Renal cortex interstitium (tissue), 11 donors: ENCODE measurements around the gene ARL15. TPM values are rescaled to one million over a fixed set of nuclear protein-coding genes. Genes with fewer than 3 reads are reported as not detected.

ENCODE experiments used
- DNase-seq, 11 donors: peaks; one replicate each; pipeline ENCODE4 v3.0.0-alpha.2; 2013; ENCODE audit warnings: low read depth in 9 of 11, low spot score in 4 of 11; ENCODE audit errors: extremely low read depth in 1 of 11
- polyA plus RNA-seq, 3 donors: library from polyadenylated mRNA; unstranded; fragments of 120-200 nt; gene quantifications; one replicate each; pipeline ENCODE4 v1.2.1, GENCODE V29; 2013; ENCODE audit not compliant: insufficient read length in 3 of 3

Gene ARL15
- polyA plus RNA-seq, 3 donors: 27.3 to 30.9 (median 30.0) TPM

DNA sequence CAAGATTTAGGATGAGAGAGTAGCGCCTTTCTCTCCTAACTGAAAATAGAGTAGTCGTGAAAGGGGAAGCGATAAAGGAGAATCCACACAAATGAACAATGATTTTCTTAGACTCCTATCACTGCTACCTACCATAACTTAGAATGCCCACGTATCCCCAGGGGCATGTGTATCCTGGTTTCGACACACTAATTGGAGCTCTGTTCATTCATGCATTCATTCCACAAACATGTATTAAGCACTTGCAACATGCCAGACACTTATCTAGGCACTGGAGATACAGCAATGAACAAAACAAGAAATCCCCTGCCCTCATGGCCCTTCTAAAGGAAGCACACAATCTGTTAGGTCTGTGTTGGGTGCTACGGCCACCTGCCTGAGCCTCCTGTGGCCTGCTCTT is 40.0 kb downstream of the ARL15 start:
- DNase-seq: no peak

DNA sequence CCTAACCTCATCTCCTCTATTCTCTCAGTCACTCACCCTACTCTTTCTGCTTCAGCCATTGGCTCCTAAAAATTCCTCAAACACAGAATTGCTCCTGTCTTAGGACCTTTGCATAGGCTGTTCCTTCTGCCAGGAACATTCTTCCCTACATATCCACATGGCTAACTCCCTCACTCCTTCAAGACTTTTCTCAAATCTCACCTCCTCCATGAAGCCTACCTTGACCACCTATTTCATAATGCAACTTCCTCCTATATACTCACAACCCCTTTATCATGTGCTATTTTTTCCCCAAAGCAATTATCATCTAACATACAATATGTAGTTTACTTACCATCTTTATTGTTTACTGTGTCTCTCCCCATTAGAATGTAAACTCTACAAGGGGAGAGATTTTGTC is 45.8 kb downstream of the ARL15 start:
- no peak for DNase-seq

DNA sequence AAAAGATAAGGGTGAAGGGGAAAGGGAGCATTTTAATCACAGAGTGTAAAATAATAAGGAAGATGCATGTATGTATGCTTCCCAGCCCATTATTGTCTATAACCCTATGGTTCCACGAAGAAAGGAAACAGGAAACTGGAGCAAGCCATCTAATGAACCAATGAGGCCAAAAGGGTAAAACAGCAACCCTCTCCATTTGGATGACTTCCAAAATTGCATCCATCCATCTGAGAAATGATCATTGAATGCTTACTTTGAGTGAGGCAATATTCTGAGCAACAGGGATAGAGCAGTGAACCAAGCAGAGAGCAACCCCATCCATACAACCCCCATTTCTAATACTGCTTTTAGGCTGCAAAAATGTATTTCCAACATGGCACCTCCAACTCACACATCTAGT is 46.9 kb downstream of the ARL15 start:
- DNase-seq: no peak

DNA sequence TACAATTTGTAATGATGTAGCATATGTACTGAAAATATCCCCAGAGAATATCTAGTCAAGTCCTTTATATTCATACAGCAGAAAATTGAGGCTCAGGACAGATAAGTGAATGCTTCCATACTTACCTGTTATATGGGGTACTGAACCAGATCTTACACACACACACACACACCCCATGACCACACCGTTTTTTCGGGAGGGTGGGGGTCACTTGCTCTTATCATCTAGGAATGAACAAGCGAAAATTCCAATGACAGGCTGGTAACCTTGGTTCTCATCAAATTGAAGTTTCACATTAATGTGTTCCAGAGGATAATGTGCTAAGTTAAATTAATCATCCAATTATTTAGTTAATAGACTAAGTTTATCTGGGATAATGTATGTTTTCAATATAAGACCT is 48.8 kb downstream of the ARL15 start:
- DNase-seq: no peak

DNA sequence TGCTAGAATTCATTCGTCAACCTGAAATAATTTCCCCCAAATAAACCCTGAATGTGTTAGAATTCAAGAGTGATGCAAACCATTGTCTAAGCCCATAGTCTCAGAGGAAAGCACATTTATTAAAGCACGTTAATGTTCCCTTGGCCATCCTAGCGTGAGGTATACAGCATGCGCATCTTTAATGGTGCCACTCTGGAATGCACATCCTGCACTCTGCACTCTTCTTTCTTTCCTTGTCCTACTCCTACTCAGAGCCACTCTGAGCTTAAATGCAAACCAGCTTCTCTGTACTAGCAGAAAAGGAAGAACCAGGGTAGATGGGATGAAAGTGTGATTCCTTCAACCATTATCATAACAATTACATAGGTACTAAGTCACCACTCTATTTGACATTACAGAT is 50.4 kb downstream of the ARL15 start:
- DNase-seq: no peak

DNA sequence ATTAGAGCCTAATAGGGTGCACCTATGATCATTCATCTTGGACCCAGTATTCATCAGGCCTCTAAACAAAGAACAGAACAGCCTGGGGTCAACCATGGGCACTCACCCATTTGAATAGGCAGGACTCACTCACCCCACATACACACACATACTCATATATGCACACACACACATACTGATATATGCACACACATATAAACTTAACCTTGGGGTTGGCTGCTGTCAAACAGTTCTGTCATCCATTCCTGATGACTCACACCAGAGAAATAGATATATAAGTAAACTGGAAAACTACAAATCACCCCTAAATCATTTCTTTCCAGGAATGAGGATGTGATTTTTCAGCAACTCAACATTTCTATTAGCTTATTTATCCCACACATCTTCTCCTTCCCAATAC is 51.3 kb downstream of the ARL15 start:
- no peak for DNase-seq

DNA sequence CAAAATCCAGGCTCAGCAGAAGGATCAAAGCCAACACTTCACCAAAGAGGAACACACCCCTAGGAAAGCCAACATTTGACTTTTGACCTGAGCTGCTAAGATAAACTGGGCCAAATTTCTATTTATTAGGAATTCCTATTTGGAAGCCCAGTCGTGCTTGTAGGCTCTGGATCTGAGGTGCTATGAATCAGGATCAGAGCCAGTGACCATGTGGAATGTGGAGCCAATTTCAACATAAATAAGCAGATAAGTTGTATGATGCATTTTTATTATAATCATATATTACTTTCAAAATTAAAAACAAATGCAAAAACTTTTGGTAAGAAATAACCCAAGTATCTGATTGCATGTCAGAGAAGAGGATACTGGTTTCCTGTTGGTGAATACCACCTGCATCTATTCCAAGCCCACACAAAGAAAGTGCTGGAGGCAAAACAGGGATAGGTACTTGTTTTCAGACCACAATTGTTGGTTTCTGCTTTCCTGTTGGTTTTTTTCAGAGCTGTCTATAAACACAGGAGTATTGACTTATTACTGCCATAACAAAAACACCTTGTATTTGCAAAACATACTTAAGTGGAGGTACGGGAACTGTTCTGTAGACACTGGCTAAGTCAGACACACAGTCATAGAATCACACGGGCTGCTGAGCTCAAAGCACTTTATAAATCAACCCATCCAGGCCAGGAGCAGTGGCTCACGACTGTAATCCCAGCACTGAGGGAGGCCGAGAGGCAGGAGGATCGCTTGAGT is 52.8 kb downstream of the ARL15 start:
- no peak for DNase-seq

DNA sequence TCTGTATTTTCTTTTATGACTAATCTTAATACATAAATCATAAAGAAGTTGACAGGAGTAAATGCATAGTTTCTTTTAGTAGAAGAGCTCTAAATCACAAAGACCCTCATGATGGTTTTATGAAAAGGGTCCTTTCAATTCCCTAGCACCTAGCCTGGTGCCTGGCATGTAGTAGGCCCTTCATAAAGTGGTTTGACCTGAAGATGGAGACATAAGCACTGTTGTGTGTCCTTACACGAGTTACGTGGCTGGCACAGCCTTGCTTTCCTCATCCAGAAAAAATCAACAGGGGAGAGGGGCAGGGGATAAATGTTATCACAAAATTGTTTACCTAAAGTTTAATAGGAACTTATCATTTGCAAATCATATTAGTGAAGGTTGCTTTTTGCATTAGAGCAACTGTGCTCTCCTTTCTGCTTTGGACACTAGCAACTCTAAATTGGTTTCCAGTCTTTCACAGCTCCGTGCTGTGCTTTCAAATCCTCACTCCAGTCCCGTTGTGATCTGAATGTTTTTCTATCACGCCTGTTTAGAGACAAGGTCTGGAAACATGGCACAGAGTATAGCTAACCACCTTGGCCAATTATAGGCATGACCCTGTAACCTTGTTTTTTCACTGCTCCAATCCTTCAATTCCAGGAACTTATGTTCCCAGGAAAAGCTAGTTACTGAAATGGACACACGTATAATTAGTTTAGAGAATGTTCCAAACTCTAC is 55.7 kb downstream of the ARL15 start:
- no peak for DNase-seq

DNA sequence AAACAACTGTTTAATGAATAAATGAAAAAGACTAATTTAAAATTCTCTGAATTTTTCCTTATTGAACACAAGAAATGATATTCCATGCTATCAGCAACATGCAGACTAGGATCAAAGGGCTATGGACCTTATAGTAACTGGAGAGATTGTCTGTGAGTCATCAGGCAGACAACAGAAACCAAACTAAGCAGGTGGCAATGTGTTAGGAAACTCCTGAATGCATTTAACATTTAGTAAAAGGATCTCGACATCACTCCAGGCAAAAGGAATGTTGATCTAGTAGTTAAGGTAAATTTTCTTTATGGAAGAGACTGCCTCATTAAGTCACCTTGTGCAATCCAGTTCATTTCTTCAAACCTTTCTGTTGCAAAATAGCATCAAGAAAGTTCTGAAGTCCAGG is 58.4 kb downstream of the ARL15 start:
- no peak for DNase-seq

DNA sequence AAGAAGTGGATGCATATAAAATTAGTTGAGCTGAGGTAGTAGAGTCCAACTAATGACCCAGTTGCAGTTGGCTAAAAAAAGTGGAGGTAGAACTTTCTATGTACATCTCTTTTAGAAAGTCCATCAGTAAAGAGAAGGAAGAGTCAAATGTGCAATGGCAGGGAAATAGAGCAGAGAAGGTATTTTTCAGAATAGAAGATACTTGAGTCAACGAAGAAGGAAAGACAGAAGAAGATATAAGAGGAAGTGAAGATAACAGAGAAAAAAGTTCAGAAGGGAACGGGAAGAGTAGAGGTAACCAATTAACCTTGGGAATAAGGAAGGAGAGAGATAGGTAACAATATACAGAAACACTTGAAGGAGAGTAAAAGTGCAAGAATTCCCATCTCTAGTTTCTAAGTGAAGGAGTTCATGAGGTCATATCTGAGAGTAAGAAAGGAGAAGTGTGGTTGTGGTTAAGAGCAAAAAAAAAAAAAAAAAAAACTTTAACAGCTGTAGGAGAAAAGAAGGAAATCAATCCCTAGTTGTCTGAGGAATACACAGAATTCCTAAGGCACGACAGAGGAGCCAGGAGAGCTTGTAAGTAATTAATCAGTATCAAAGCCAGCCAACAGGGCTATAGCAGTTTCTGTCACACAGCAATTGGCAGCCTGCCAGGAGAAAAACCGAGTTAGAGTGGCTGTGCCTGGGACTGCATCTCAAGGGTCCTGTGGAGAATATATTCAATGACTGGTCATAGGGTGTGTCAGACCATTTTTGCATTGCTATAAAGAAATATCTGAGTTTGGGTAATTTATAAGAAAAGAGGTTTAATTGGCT is 61.0 kb downstream of the ARL15 start:
- DNase-seq: peak in 2 of 11 donors; percentile 19 to 39

DNA sequence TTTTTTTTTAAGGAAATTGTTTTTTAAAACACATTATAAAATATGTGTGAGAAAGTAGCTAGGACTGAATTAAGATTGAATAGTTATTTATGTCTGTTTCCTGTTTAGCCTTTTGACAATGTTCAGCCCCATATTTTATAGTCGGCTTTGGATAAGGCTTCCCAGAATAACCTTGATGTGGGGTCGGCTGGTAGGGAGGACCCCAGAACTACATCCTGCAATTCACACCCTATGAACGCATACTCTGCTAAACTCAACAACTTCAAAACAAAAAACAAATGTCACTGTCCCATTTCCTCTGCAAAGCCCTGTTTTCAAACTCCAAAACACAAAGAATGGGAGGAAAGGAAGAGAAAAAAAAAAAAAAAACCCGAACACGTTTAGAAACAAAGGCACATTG is 63.1 kb downstream of the ARL15 start:
- DNase-seq: peak in 1 of 11 donors; percentile 15

DNA sequence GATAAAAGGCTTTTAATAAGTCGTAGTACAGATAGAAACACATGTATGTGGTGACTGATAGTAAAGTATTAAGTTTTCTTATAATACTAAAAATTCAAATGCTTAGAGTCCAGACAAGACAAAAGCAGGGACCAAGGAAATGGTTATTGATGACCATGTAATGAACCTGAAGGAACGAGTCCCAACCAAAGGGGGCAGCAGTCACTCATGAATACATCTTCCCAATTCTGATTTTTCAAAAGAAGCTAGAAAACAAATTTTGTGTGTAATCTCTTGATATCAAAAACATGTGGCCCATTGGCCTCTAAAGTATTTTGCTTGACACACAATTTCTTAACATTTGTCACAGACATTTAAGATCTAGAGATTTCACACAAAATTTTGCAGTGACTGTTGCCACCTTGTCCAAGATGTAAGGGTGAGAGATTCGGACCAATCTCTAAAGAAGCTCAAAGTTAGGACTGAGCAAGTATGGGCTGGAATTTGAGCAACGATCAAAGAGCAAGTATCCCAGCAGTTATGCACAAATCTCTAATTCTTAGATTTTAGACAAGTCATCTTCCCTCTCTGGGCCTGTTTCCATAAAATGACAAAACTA is 66.8 kb downstream of the ARL15 start:
- no peak for DNase-seq

DNA sequence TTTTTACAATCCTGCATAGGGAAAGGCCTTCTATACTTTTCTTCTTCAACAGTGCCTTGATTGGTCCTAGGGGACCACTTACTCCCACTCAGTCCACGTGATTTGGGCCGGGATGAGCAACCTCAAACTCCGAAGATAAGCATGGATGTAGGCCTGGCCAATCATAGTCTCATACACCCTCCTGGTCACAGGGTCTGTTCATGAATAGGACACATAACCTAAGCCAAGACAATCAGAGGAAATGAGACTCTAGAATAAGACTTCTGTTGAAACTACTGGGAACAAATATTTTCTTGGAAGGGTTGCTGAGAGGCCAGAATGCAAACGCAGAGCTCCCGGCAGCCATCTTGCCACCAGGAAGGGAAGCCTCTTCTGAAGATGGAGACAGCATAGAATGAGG is 68.1 kb downstream of the ARL15 start:
- DNase-seq: no peak

DNA sequence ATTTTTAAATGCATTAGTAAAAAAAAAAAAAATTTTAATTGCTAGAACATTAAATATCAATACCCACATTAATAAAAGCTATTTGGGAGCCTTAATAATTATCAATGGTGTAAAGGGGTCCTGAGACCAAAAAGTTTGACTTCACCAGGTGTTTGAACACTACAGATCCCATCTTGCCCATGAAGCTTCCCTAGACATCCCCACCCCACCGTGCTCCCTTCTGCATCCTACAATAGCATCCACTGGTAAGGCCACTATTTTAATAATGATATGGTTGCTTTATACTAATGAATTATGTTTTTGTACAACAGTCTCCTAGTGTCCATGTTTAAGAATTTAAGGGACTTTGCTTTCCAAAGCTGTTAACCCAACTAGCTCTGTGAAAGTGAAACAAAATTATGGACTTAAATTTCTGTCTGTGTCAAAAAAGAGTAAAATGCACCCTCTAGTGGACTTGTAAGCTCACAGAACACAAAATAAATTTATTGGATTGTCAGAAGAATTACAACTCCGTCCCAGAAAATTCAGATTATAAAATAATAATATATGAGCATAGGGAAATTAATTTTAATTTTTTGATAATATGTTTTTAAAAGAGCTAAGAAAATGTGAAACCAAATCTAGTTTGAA is 76.0 kb downstream of the ARL15 start:
- no peak for DNase-seq

DNA sequence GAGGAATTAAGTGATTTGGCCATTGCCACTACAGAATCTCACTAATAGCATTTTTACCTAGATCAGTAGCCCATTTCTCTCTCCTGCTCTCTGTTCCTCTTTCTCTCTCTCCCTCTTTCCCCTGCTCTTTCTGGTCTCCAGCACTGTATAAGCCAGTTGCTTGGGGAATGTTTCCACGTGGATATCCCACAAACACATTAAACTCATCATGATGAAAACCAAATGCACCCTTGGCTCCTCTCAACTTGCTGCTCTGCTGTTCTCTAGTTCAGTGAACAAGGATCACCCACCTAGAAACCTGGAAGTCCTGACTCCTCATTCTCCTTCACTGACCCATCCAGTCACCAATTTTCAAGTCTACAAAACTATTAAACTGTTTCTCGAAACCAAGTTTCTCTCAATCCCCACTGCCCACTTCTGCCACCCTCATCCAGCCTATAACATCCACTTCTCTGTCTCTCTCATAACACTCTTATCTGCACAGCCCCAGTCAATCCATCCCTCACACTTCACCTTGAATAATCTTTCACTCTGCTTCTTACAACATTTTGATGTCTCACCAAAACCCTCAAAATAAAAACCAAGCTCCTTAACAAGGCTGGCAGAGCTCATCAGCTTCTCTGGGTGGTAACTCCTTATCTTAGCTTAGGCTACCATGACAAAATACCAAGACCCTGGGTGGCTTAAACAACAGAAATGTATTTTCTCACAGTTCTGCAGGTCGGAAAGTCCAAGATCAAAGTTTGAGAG is 79.3 kb downstream of the ARL15 start:
- DNase-seq: no peak

DNA sequence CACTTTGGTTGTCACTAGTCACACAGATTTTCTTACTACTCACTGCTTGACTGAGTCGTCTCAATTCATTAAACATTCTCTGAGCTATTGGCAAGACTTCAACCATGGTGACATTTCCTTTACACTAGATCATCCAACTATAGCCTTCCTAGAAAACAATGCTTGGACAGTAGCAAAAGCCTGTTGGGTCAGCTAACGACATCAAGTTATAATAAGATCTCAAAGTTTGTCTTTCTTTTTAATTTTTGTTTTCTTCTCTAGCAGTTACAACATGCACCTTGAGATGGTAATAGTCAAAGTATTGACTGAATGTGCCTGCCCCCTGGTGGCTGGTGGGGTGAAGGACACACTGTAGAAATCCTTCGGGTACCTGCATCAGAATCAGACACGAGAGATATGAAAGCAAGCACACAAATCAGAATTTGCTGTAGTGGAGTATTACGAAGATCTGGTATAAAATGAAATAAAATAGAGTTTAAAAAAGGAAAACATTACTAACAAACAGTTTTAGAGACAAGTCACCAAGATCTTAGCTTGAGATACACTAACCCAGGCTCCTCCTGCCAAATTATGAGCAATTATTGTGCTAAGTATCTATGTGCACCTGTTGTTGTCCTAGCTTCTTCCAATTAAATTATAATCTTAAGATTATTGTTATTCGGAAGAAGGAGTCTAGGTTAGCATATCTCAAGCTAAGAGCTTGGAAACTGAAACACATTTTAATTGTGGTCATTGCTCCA is 81.2 kb downstream of the ARL15 start:
- peak in 1 of 11 donors; percentile 55 for DNase-seq

DNA sequence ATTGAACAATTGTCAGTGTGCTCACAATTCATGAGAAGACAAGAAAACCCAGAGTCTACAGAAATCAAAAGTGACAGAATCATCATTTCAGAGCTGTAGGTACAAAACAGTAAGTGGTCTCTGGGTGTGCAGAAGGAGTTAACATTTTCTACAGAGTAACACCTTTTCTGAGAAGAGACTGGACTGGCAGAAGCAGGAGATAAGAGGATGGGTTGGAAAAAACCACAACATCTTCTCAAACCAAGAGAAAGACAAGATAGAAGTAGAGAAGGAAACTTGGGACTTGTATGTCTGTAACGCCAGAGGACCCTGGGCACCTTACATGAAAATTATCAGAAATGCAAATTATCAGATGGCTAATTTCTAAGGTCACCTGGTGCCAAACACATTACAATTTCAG is 82.6 kb downstream of the ARL15 start:
- DNase-seq: no peak

DNA sequence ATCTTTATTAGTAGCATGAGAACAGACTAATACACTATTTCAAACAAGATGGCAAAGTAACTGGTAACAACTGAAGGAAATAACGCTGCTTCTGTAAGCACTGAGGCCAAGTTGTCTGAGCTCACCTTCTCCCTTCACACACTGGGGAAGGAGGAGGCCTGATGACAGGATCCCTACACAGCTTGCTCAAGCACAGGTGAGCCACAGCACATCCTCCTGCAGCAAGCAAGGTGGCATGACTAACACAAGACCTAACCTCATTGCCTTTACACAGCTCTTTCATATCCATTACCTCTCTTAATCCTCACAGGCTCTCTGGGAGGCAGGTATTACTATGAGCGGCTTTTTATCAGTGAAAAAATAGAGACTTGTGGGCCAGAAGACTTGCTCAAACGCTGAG is 83.3 kb downstream of the ARL15 start:
- DNase-seq: no peak
